GM19455 (cell line): ENCODE results near the gene SESTD1.
A peak's percentile ranks its signal among the peaks of the same experiment; 100 is the strongest.

Experiments used
- ATAC-seq: cut with Tn5 transposase; IDR thresholded peaks from one replicate; pipeline ENCODE4 v1.9.1; 2021; ENCODE audit not compliant: unreplicated experiment

SESTD1 gene, protein sequence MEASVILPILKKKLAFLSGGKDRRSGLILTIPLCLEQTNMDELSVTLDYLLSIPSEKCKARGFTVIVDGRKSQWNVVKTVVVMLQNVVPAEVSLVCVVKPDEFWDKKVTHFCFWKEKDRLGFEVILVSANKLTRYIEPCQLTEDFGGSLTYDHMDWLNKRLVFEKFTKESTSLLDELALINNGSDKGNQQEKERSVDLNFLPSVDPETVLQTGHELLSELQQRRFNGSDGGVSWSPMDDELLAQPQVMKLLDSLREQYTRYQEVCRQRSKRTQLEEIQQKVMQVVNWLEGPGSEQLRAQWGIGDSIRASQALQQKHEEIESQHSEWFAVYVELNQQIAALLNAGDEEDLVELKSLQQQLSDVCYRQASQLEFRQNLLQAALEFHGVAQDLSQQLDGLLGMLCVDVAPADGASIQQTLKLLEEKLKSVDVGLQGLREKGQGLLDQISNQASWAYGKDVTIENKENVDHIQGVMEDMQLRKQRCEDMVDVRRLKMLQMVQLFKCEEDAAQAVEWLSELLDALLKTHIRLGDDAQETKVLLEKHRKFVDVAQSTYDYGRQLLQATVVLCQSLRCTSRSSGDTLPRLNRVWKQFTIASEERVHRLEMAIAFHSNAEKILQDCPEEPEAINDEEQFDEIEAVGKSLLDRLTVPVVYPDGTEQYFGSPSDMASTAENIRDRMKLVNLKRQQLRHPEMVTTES

DNA sequence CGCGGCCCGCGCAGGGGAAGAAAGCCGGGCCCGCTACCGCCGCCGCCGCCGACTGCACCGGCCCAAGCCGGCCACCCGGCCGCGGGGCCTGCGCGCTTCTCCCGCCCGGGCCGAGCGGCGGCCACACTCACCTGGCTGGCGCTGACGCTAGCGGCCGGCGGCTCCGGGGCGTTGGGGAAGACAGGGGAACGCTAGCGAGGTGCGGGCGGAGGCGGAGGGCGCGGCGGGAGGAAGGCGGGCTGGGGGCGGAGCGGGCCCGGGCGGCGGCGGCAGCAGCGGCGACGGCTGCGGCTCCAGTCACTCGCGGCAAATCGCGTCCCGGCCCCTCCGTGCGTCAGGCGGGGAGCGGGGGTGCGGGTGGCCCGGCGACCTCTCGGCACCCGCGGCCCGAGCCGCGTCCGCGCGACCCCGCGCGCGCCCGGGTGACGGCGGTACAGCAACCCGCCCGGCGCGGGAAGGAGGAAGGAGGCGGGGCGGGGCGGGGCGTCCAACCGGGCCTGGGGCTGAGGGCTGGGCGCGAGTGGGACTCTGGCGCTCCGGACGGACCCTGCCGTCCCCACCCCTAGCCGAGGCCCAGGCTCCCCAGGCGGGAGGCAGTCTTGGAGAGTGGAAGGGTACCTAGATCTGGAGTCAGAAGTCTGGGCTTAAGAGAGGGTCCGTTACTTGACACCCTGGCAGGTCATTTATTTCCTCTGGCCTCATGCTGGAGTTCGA lies at the start of gene SESTD1:
TSS of gene SESTD1 (minus strand) at position 465 of the 714 bp plus-strand sequence. CDS start 72,991 bp downstream, outside the sequence.
- ATAC-seq = peak; percentile 70

DNA sequence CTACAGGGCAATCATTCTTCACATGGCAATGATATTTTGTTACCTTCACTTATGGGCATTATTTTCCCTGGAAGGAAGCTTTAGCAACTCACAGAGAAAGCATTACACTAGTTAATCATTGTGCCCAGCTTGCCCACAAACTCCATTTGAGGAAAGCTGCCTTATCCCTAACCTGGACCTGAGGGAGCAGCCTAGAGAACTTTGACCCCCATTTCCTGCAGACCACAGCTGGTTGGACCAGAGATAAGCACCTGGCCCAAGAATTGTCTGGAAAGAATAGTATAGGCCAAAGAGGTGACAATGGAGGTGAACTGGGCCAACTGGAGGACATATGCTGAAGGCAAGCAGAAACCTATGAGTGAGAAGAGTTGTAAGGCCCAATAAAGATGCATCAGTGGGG lies 48.4 kb upstream of the SESTD1 start:
- no peak for ATAC-seq

DNA sequence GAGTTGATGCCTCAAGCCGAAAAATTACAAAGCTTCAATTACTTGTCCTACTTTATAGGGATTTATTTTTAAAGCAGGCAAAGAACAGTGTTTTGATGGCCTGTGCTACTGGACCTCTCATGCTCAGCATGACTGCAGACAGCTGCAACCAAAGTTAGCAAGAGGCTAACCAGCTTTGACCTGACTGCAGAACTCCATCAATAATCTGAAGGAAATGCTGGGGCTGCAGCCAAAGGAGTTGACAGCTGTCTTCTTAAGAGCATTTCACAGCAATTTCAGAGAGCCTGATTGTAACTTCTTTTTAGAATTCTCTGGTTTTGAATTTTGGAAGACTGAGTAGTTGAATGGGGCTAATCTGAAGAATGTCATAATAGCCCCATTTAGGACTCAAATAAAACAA lies 46.5 kb upstream of the SESTD1 start:
- no peak for ATAC-seq

DNA sequence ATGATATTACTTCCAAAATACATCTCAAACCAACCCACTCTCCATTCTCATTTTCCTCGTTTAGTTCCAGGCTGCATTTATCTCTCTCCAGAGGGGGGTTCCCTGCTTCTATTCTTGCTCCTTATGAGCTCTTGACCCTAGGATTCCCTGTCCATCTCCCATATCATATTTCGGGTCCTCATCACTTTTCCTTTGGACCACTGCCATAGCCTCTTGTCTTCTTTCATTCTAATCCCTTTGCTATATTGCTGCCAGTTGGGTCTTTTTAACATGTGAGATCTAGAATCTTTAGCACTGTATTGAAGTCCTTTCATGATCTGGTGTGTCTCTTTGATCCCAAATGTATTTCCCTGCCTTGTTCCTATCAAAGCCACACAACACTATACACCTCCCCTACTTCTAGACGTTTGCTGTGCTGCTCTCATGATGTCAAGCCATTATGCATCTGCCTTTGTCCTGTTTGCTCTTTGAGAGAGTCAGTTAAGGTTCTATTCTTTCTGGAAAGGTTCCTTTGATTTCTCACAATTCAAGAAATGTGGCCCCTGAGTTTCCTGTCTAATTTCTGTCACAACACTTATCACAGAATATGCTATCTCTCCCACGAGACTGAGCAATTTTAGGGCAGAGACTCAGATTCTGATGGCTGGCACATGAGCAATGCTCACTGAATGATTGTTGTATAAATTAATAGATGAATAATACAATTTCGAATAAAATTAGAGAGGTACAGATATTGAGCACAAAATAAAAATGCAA lies 43.2 kb upstream of the SESTD1 start:
- no peak for ATAC-seq

DNA sequence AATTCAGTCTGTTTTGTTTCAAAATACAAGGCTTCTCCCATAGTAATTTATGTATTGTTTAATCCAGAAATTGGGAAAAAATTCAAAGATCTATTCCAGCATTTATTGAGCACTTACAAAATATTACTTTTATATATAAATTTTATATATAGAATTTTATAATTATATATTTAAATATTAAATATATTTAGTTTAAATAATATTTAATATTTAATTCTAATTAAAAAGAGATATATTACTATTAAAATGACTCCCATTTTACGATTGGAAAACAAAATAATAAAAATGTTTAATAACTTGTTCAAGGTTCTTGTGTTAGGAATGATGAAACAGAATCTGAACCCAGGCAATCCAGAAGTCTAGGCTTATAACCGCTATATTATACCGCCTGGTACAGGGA lies 40.5 kb upstream of the SESTD1 start:
- no peak for ATAC-seq

DNA sequence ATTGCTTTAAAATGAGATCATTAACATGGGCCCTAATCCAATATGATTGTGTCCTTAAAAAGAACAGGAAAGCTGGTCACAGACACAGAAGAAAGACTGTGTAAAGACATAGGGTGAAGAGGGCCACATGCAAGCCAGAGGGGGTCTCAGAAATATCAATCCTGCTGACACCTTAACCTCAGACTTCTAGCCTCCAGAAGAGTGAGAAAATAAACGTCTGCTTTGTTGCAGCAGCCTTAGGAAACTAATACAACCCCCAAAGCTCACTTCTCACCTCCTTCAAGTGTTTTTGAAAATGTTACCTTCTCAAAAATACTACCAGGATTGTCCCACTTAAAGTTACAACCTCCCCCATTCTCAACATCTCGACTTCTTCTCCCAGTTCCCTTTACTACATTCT lies 39.8 kb upstream of the SESTD1 start:
- no peak for ATAC-seq

DNA sequence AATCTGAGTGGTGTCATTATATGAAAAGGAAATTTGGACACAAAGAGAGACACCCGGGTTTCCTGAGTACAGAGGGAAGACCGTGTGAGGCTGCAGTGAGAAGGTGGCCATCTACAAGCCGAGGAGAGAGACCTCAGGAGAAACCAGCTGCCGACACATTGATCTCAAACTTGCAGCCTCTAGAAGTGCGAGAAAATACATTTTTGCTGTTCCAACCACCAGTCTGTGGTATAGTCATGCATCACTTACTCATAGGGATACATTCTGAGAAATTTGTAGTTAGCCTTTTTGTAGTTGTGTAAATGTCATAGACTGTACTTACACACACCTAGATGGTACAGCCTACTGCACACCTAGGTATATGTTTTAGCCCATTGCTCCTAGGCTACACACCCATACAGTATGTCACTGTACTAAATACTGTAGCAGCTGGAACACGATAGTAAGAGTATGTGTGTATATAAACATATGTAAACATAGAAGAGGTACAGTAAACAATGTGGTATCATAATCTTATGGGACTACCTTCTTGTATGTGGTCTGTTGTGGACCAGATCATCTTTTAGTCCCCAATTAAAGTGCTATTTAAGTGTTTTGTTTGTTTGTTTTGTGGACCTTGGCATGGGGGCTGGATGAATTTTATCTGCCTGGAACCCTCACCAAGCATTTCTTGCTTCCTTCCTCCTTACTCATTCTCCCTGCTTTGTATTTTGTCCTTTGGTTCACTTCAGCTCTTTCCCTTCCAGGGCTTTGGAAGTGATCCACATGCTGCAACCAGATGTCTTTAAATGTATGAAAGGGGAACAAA lies 38.3 kb upstream of the SESTD1 start:
- no peak for ATAC-seq

DNA sequence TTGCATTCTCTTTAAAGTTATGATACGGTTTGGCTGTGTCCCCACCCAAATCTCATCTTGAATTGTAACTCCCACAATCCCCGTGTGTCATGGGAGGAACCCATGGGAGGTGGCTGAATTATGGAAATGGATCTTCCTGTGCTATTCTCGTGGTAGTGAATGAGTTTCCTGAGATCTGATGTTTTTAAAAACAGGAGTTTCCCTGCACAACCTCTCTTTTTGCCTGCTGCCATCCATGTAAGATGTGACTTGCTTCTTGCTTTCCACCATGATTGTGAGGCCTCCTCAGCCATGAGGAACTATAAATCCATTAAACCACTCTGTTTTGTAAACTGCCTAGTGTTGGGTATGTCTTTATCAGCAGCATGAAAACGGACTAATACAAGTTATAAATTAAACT lies 37.5 kb upstream of the SESTD1 start:
- ATAC-seq = no peak

DNA sequence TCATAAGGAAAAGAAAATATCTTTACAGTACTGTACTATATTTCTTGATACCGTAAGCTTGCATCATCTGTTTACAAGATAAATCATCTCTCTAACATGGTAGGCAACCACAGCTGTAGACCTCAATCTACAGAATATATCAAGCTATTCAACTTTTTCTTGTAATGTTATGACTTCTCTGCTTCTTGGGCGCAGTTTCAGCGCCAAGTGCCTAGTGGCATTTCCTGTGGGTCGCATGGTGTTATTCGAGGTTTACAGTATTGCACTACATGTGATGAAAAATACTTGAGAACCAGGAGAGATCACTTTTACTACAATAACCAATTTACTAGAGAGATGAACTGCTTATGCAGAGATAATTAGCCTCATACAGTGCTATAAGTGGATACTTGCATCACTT lies 34.0 kb upstream of the SESTD1 start:
- no peak for ATAC-seq

DNA sequence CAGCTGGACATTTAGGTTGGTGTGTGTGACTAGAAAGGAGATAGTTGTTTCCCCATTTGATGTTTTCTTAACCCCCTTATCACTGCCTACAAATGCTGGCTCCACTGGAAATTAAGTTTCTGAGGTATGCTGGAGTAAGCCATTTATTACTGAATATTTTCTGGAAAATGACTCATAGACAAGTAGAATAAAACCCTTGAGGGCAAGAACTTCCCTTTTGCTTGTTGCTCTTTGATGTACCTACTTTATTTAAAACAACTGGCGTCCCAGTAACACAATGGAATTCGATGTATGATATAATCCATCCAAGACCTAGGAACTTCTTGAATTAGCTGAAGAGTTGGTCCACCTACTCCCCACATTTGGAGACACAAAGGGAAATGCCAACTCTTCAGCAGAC lies 33.3 kb upstream of the SESTD1 start:
- ATAC-seq = no peak

DNA sequence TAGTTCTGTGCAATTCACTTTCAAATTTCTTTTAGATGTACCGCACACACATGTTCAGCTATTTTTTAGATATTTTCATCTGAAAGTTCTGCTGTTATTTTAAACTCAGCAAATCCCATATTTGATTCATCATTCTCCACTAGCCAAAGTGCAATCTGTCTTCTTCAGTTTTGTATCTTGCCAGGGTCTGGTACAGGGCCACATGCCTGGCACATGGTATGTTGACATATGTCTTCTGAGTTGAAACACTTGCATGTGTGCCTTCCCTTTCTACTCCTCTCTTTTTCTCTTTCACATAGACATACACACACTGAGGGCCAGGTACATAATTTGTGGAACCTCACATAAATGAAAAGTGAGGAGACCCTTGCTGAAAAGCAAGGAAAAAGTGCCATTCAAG lies 25.7 kb upstream of the SESTD1 start:
- ATAC-seq = no peak

DNA sequence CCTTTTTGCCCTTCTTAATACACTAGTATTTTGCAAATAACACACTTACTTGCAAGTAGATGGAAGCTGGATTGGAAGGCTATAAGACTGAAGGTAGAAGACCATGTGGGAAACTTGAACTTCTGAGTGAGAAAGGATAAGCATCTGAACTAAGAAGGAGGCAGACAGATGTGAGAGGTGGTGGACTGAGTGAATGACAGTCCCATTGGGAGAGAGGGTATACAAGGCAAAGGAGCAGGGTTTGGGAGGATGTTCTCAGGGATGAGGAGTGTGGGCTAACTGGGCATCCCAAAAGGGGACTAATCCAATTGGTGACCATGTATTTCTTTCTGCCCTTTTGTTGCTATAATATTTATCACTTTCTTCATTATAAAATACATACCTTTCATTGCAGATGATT lies 20.4 kb upstream of the SESTD1 start:
- ATAC-seq = no peak

DNA sequence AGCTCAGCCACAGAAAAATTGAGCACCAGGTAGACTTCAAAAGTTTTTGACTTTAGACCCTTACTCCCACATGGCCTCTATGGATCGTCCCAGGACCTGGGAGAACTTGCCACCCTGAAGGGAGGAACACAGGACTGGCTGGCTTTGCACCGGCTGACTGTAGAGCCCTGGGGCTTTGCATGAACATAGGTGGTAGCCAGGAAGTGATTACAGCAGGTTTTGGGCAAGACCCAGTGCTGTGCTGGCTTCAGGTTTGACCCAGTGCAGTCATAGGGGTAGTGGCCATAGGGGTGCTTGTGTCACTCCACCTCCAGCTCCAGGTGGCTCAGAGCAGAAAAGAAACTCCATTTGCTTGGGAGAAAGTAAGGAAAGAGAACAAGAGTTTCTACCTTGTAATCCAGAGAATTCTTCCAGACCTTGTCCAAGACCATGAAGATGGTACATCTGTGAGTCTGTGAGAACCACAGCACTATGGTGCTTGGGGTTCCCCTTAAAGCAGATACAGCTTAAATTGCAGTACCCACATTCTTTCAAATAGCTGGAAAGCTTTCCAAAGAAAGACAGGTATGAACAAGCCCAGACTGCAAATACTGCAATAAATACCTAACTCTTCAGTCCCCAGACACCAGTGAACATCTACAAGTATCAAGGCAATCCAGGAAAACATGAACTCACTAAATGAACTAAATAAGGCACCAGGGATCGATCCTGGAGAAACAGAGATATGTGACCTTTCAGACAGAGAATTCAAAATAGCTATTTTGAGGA lies 13.0 kb upstream of the SESTD1 start:
- ATAC-seq = no peak

DNA sequence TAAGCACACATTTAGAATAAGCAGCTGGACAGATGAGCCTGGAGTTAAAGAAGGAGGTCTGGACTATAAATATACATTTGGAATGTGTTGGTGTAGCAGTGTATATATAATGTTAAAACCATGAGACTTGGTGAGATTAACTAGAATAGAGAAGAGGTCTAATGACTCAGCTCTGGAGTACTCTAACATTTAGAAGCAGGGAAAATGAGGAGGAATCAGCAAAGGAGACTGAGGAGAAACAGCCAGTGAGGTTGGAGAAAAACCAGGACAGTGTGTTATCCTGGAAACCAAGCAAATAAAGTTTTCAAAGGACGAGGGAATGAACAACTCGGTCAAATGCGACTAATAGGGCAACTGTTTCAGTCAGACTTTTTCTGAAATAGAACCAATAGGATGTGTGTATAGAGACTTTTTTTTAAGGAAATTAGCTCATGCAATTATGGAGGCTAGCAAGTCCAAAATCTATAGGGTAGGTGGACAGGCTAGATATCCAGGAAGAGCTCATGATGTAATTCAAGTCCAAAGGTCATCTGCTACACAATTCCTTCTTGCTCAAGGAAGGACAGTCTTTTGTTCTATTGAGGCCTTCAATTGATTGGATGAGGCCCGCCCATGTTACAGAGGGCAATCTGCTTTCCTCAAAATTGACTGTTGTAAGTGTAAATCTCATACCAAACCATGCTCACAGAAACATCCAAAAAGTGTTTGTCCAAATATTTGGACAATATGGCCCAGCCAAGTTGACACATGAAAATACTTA lies 10.8 kb upstream of the SESTD1 start:
- no peak for ATAC-seq

DNA sequence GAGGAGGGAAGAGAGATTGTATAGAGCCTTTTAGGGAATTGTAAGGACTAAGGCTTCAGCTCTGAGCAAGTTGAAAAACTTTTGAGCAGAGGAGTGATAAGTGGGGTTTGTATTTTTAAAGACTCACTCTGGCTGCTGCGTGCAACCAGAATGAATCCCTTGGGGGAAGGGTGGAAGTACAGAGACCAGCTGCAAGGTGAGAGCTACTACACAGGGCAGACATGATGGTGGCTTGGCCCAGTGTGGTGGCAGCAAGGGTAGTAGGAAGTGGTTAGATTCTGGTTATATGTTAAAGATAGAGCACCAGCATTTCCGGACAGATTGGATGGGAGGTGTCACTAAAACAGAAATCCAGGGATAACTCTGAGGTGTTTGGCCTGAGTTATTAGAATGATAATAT lies 10.1 kb upstream of the SESTD1 start:
- ATAC-seq = peak; percentile 84

DNA sequence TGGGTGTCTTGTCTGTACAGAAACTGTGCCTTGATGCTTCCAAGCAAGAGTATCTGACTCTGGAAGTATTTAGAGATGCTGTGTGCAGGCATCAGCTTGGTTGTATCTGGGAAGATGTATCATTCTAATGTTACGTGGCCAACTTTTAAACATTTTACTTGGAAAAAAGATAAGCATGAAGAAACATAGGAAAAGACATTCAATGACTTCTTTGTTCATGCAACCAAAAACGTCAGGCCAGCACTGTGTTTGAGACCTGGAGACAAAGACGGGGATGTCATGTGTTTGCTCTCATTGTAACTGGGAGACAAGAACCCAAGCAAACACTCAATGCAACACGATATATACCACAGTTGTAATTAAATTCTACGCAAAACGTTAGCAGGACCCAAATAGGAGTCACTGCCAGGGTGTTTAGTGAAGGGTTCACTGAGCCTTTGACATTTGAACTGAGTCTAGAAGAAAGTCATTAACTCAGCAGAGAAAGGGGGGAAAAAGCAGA lies 8.9 kb upstream of the SESTD1 start:
- ATAC-seq = no peak

DNA sequence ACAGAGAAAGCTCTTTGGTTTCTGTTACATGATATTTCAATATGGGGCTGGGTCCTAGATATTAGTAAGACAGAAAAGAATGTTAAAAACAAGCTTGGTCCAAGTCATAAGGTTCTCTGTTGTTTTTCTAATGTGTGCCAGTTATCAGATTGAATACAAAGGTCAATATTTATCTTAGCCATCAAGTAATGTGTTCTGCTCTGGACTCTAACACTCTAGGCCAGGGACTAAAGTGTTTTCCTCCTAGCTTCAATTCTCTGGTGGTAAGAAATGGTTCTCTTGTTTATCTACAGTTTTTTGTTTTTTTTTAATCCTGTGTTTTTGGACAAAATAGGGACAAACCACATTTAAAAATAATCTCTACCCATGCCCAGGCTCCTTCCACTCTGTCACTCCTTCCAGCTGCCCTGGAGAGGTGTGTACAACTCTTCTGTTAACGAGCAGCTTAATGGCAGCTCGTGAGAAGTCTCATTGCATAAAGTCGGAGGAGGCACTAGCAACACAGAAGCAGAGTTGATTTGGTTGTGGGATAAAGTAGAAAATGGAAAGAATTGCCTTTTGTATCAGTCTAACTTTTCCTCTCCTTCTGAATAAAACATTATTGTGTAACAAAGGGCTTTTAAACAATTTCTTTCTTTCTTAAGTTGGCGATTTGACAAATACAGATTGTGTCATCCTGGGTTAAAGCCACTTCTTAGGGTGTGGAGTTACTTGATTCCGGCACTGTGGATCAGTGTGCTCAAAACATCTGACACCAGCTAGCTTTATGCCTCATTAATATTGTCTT lies 8.0 kb upstream of the SESTD1 start:
- ATAC-seq = no peak

DNA sequence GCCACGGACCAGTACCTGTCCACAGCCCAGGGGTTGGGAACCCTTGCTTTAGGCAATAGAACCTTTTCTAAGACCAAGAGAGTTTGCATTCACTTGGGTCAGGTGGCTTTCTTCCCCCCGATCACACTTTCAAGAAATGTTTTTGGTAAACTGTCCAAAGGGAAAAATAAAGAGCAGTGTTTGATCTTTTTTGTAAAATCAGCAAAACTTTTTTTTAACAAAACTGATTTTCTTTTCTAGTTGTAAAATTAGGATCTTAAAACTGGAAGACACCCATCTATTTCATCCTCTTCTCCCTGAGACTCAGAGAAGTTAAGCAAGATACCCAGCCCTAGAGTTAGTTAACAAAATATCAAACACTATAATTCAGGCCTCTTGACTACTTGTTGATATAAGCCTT lies 6.1 kb upstream of the SESTD1 start:
- ATAC-seq = no peak
